Skin of body (tissue), 2 donors: Measurements from ENCODE around the gene SGCD. TPM values are rescaled to one million over a fixed set of nuclear protein-coding genes. Genes with fewer than 3 reads are reported as not detected.
"Not testable (repeated sequence)": the region's sequence is repeated elsewhere in the genome, so short reads cannot be mapped to it uniquely, and the experiment has no call there.

Experiments used
- DNase-seq: peaks from one replicate; lab custom pipeline; 2025; lab: John Stamatoyannopoulos, UW
- total RNA-seq: library from RNA; depleted of rRNA; stranded (reverse); fragments of >200 nt; gene quantifications from one replicate; pipeline ENCODE4 v1.2.3, GENCODE V29; 2014

SGCD gene
- total RNA-seq, 1 donor from 2014 or later: 54.5 TPM

DNA sequence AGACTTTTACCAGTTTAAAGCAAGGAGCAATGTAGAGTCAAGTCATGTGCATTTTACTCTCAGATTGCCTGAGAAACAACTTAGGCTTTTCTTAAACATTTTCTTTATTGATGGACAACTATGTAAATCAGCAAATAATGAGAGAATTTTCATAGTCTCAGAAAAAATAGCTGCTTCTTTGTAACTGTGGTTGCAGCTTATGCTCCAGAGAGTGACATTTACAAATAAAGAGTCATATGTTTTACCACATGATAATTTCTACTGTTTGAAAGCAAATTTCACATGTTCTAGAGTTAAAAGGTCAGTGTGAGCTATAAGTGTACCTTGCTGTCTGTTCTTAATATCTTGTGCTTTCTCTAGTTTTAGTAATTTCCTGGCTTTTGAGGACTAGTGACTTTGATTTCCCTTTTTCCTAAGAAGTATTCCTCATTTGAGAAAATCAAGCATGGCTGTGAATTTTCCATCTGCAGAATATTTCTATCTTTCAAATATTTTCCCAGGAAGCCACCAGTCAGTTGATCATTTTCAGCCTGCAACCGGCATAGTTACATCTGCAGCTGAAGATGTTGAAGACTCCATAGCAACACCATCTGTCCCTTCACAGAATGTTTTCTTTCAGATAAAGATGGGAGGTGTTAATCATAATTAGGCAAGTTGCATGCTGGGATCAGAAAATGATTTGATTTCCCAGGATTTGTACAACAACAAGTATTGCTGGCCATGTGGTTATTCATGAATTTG, 229.9 kb downstream of the SGCD start:
- DNase-seq: no peak

DNA sequence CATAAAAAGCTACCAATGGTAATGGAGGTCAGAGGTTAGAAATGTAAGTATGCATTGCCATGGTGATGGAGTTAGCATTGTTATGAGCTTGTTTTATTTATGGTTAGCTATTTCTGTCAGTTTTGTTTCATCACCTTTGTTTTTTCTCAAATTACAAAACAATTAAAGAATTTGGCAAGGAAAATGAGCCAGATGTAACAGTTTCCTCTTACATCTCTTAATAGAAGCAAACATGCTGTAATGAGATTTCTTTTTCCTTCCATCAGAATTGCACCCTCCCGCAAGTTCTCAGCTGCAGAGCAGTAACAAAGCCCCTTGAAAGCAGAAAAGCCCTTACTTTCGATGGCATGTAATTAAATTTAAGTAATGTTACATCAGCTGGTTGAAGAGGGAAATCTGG, 233.0 kb downstream of the SGCD start:
- DNase-seq: peak; percentile 84

DNA sequence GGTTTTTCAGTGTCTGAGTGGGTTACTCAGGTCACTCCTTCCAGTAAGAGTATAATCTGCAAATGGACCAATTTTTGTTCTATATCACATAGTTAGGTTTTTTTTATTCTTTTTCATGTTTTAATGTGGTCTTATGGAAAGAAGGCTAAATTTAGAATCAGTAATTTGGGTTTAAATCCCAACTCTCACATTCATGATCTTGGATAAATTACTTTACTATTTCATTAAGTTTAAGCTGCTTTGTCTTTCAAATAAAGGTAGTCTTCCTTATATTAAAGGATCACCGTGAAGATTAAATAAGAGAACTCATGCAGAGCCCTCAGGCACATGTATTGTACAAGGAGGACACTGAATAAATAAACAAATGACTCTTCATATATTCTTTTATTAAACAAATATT, 234.7 kb downstream of the SGCD start:
- DNase-seq: no peak

DNA sequence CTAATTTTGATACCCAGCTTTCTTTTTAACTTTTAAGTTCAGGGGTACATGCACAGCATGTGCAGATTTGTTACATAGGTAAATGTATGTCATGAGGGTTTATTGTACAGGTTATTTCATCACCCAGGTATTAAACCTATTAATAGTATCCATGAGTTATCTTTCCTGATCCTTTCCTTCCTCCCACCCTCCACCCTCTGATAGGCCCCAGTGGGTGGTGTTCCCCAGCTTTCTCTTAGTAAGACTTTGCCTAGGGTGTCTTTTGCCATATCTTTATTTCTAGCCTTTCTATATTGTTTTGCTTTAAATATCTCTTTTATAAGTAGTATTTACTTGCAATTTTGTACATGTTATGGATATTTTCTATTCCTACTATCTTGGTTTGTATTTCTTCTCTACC, 243.7 kb downstream of the SGCD start:
- DNase-seq: no peak

DNA sequence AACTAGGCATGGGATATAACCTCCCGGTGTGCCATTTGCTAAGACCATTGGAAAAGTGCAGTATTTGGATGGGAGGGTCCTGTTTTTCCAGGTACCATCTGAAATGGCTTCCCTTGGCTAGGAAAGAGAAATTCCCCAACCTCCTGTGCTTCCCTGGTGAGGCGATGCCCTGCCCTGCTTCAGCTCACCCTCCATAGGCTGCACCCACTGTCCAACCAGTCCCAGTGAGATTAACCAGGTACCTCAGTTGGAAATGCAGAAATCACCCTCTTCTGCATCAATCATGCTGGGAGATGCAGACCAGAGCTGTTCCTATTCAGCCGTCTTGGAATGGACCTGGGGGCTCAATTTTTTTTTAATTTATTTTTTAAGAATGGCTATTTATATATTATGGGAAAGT, 254.8 kb downstream of the SGCD start:
- DNase-seq: no peak

DNA sequence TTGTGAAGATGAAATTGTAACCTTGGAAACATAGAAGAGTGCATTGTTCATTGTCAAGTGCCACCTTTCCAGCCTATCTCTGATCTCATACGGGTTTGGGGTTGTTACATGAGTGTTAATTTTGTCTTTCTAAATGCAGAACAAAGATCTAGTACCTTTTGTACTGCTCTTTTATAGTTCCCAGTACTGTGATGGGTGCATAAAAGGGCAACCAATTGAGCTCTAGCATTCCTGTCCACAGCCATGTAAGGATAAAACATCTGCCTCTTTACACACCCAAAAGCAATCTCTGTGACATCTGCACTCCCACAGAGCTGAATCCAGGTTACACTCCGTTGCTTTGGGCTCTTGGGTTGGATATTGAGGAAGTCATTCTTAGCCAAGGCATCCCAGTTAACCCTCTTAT, 255.2 kb downstream of the SGCD start:
- DNase-seq: no peak

DNA sequence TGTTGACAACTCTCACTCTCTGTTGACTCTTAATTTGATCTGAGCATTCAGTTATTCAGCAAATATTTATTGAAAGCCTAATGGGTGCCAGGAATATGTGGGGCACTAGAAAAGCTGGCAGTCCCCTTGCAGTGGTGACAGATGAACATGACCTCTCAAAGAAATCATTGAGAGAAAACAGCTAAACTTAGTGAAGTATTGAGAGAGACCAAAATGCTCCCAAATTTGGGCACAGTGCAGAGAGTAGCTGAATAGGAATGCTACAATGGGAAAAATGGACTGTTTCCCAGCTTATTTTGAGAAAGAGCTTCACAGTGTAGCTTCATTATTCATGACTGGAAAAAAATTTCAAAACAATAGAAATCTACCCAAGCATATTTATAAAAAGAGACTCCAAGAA, 257.9 kb downstream of the SGCD start:
- no peak for DNase-seq

DNA sequence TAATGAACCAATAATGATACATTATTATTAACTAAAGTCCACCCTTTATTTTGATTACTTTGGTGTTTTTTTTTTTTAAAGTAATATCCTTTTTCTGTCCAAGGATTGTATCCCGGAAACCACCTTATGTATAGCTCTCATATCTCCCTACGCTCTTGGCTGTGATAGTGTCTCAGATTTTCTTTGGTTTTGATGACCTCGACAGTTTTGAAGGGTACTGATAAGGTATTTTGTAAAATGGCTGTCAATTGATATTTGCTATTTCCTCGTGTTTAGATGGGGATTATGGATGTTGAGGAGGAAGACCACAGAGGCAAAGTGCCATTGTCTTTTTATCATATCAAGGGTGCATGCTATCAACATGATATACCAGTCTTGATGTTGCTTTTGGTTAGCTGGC, 259.0 kb downstream of the SGCD start:
- DNase-seq: no peak

DNA sequence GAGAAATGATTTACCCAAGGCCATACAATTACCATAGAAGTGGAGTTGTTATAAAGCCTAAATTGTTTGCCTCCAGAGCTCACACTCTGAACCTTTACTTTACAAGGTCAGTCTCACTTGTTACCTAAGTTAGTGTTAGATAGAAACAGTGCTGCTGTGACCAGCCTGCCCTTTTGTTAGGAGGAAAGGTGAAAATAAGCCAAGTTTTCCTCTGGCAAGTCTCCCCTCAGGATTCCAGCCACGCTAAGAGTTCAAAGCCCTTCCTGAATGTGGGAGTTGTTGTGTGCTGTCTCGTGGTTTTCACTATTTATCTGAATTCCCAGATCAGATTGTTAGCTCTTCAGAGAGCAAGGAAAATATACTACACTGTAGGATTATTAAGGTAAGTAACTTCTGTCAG, 260.0 kb downstream of the SGCD start:
- no peak for DNase-seq

DNA sequence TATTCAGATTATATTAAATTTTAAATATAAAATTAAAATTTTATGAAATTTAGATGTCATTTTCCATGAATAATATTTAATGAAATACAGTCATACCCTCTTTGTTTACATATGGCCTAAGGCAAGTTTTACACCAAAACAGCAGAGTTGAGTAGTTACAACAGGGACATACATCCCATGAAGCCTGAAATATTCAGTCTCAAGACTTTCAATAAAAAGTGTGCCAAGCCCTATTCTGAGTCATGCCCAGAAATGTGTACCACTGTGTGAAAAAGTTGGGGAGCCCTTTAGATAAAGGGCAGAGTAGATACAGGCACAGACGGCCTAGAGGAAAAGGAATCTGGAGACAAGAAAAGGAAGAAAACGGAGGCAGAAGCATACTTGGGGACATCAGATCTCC, 261.3 kb downstream of the SGCD start:
- no peak for DNase-seq

DNA sequence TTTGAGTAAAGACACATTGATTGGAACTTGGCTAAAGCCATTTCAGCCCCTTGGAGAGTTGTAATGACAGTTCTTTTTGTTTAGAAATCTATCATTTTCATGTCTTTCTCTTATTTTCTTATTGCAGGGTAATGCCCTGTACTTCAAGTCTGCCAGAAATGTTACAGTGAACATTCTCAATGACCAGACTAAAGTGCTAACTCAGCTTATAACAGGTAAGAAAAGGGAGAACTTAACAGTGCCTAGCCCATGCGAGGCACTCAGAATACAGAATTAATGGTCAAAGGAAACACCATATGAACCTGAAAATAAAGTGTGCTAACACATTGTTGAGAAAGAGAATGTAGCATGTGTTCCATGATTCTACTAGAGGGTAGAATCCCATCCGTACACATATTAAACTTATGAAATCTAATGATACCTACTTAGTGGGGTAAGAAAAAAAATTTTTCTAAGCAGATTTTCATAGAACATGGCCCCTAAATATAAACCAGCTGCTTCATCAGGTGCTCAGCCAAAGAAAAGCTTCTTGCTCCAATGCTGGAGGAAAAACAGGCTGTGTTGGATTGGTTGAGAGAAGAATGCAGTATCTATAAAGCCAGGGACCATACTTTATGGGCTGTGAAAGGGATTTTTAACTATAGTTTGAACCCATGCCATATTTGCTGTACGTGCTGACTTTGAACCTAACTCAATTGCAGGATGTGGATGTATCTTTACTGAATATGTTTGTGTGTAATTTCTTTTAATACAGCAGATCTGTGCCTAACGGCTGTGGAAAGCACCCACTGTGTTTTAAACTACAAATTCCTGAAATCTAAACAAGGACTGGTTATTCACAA, 262.4 kb downstream of the SGCD start:
- peak; percentile 67 for DNase-seq

DNA sequence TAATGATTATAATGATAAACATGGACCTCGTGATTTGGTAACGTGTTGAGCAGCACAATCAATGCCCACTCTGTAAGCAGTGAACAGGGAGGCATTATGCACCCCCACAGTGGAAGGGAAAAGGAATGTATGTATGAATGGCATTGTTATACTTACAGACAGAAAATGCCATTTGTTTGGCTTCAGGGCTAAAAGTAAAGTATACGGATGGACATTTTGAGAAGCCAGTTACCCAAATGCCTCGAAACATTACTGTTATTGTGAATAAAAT, 262.9 kb downstream of the SGCD start:
- peak; percentile 67 for DNase-seq

DNA sequence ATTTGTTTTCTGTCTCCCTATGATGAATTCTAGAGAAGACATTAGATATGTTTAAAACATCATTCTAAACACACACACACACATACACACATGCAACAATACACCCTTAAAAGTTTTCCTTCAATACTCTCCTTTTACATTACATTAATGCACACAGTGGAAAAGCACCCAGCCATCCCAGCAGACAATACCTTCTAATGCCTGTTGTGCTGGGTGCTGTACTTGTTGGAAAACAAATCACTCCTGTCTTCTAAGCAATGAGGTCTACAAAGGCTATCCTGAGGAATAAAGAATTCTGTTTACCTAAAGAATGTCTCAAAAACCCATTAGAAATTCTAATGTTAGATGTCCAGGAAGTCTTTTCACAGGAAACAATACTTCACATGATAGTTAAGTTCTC, 264.0 kb downstream of the SGCD start:
- DNase-seq: no peak

DNA sequence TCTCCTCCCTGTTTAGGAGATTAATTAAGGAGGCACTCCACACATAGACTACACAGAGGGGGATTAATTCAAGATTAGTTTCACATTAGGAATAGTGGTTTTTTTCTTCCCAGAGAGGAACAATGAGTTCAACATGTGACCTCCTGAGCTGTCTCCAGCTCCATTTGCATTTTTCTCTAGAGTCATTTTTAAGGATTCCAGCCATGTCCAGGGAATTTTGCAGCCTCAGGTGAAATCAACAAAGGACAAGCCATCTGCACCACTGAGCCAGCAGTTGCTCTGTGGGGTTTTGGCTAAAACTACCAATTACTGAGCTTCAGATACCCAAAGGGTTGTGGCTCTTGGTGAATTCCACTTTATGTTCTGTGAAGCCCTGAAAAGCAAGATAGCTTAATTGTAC, 264.7 kb downstream of the SGCD start:
- no peak for DNase-seq

DNA sequence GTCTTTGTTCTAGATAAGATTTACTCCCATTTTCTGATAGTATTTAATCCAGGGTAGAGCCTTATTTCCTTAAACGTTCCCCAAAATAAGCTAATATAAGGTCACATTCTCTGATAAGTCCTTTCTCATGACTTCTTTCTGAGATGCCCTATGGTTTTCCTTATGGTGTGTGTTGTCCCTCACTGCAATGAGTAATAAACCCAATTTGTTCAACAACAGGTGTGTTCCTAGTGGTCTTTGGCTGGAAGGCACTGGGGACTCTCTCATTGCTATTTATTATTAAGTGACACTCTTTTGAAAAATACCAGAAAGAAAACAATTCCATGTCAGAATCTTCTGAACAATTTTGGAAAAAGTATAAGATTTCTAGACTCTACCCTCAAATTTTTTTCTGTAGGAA, 266.6 kb downstream of the SGCD start:
- no peak for DNase-seq

DNA sequence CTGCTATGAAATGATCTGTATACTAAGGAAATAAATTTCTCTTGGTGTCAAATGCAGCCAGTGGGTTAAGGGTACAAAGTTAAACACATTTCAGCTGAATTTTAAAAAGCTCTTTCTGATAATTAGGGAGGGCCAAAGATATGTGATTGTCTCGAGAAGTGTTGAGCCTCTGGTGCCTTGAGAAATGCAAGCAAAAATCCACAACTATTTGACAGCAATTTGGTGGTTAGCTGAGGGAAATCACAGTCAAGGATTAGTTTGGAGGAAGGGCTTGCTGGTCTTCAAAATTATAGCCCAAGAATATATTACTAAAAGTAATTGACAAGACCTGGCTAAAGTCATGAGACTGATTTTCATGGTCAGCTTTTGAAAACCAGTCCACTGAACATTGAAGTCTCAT, 267.4 kb downstream of the SGCD start:
- DNase-seq: no peak

DNA sequence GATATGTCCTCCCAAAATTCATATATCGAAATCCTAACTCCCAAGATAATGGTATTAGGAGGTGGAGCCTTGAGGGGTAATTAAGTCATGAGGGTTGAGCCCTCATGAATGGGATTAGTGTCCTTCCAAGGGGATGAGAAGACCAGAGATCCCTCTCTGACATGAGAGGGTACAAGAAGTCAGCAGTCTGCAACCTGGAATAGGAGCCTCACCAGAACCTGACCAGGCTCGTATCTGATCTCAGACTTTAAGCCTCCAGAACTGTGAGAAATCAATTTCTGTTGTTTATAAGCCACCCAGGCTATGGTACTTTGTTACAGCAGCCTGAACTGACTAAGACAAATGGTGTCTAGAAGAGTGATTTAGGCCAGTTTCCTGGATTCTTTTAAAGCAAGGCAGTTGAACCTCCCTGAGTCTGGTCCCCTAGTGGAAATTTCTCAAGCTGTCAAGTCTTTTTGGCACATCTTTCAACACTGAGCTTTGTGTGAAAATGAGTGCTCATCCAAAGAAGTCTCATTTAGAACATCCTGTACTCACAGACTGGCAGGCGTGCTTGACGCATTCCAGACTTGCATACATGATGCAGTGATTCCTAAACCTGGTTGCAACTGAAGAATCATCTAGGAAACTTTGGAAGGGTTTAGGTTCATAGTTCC, 268.3 kb downstream of the SGCD start:
- peak; percentile 41 for DNase-seq

DNA sequence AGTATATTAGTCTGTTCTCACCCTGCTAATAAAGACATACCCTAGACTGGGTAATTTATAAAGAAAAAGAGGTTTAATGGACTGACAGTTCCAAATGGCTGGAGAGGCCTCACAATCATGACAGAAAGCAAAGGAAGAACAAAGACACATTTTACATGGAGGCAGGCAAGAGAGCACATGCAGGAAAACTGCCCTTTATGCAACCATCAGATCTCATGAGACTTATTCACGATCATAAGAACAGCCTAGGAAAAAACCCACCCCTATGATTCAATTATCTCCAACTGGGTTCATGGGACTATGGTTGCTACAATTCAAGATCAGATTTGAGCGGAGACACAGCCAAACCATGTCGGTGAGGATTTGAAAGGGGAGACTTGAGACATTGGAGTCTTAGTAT, 270.3 kb downstream of the SGCD start:
- DNase-seq: no peak

DNA sequence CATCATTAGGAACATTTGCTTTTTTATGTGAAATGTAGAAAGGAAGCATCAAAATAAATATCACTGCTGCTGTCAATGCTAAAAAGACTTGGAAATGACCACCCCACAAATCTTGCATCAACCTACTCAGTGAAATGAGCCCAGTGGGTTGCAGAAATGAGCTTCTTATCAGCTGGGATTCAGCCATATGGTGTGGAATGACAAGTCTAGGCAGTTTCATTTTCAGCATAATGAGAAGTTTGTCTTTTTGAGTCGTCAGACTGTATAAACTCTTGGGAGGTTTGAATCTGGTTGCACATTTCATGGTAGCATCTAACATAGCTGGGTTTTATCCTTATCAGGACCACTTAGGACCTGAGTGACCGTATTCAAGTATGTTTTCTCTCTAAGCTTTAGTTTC, 272.0 kb downstream of the SGCD start:
- DNase-seq: no peak

DNA sequence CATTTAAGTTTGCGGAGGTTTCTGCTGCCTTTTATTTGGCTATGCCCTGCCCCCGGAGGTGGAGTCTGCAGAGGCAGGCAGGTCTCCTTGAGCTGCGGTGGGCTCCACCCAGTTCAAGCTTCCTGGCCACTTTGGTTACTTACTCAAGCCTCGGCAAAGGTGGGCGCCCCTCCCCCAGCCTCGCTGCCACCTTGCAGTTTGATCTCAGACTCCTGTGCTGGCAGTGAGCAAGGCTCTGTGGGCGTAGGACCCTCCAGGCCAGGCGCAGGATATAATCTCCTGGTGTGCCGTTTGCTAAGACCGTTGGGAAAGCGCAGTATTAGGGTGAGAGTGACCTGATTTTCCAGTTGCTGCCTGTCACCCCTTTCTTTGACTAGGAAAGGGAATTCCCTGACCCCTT, 283.6 kb downstream of the SGCD start:
- not testable (repeated sequence) for DNase-seq

DNA sequence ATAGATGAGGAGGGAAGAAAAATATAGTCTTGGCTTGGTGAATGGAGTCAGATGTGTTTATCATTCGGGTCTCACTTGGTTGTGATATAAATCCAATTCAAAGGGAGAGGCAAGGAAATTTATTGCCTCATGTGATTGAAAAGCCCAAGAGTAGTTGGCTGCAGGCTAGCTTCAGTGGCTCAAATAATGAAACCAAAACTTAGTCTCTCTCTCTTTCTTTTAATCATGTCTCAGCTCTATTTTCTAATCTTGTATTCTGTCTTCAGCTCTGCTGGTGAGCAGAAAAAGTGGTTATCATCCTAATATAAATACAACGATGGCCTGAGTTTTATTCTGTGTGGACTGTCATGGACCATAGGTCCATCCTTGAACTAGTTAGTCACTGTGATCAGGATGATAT, 288.9 kb downstream of the SGCD start:
- no peak for DNase-seq

DNA sequence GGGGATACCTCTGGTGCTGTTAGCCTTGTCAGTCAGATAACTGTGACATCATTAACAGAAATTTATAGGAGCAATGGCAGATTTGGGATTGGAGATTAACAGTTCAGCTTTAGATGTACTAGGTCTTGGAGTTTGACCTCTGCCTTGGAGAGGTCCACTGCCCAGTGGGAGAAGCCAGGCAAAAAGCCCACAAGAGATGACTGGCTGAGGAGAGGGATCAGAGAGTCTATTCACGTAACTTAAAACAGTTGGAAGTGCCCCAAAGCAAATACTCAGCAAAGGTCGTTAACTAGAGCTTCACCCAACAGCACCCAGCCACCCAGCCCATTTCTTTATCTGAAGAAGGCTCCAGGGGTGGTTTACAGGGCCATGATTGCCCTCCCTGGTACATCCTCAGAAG, 290.5 kb downstream of the SGCD start:
- DNase-seq: no peak

DNA sequence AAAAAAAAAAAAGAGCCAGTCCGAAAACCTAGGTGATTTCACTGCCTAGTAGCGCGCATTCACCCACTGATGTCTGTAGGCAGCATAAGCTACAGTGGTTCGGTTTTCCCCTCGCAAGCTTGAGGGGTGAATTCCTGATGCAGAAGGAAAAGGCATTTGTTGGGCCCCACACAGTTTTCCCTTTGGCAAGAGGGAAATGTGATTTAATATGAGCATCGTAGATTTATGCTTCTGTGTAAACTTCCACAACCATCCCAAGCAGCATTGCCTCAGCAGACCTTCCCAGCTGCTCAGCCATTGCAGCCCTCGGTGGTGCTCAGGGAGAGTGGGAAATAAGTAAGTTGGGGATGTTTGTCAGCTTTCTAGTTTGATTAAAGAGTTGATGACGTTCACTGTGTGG, 291.6 kb downstream of the SGCD start:
- DNase-seq: no peak
